SK-N-SH (cell line): ENCODE measurements around the gene ARHGAP44.

Experiments used
- CTCF ChIP-seq: fragments of 200-600 bp; sonication (generic); IDR thresholded peaks from 2 replicates; pipeline ENCODE4 v1.6.1; 2017; ENCODE audit warnings: antibody characterized with exemption, mild to moderate bottlenecking, moderate library complexity
- EP300 ChIP-seq, 2 experiments: IDR thresholded peaks; 2 replicates each; pipeline versions ENCODE4 v1.4.0 to v1.6.1; 2012; ENCODE audit warnings: borderline replicate concordance in 1 of 2, low read depth in 1 of 2, low read length in 1 of 2
- EZH2phosphoT487 ChIP-seq: fragments of 200-600 bp; sonication (generic); IDR thresholded peaks from 2 replicates; pipeline ENCODE4 v1.6.1; 2017; ENCODE audit warnings: low read depth, mixed run types, mild to moderate bottlenecking, antibody characterized with exemption, moderate library complexity, borderline replicate concordance
- GABPA ChIP-seq: IDR thresholded peaks from 2 replicates; pipeline ENCODE4 v1.4.0; 2012; ENCODE audit warnings: low read depth, mild to moderate bottlenecking
- JUND ChIP-seq: IDR thresholded peaks from 2 replicates; pipeline ENCODE4 v1.4.0; 2012
- MAX ChIP-seq: IDR thresholded peaks from 2 replicates; pipeline ENCODE4 v1.4.0; 2012; ENCODE audit warnings: low read depth
- POLR2AphosphoS5 ChIP-seq: IDR thresholded peaks from 2 replicates; pipeline ENCODE4 v1.6.1; 2012; ENCODE audit warnings: low read depth, low read length
- REST ChIP-seq: IDR thresholded peaks from 2 replicates; pipeline ENCODE4 v1.6.1; 2012; ENCODE audit warnings: mild to moderate bottlenecking, low read depth, low read length, moderate library complexity
- SMC3 ChIP-seq: IDR thresholded peaks from 2 replicates; pipeline ENCODE4 v1.6.1; 2012; ENCODE audit warnings: low read depth, low read length, improper control_type of control experiment
- TAF1 ChIP-seq: IDR thresholded peaks from 2 replicates; pipeline ENCODE4 v1.6.1; 2012; ENCODE audit warnings: low read depth, mild to moderate bottlenecking, low read length, moderate library complexity, borderline replicate concordance
- USF2 ChIP-seq: fragments of 150-350 bp; IDR thresholded peaks from 2 replicates; pipeline ENCODE4 v1.6.1; 2017; ENCODE audit warnings: antibody characterized with exemption, low read length, low read depth, borderline replicate concordance
- YY1 ChIP-seq: IDR thresholded peaks from 2 replicates; pipeline ENCODE4 v1.4.0; 2012; ENCODE audit warnings: low read depth, mild to moderate bottlenecking

- TF ChIP-seq JUND (no peak), EP300 (IDR thresholded peaks at IDR 0.05; ENCODE audit: borderline replicate concordance in 1 of 2, low read depth in 1 of 2, low read length in 1 of 2) (no peak), YY1 (no peak), MAX (no peak), POLR2AphosphoS5 (no peak), SMC3 (no peak), EZH2phosphoT487 (no peak), REST (no peak), CTCF (no peak), GABPA (no peak), TAF1 (no peak), USF2 (no peak)
Measured at GRCh38 chr17:12958786-12959185, 169.5 kb downstream of the ARHGAP44 start.
